Iris pigment epithelial cell (primary cell): ENCODE results near the gene GLRA1.
"Not testable (repeated sequence)": the region's sequence is repeated elsewhere in the genome, so short reads cannot be mapped to it uniquely, and the experiment has no call there.

ENCODE experiments used
- DNase-seq: peaks from one replicate; pipeline ENCODE4 v3.0.0-alpha.2; 2011; ENCODE audit warnings: low read depth

GLRA1 gene

GRCh38 chr5:151881621-151882225 is 42.9 kb downstream of the GLRA1 start:
- no peak for DNase-seq

- DNase-seq, result no peak
These were observed 44.3 kb downstream of the GLRA1 start for GRCh38 chr5:151880324-151880723.

- DNase-seq, result no peak
These were observed 51.0 kb downstream of the GLRA1 start for GRCh38 chr5:151873701-151874100.

- DNase-seq, result no peak
These were observed 52.0 kb downstream of the GLRA1 start for GRCh38 chr5:151872701-151873100.

GRCh38 chr5:151870820-151871219 is 53.8 kb downstream of the GLRA1 start:
- DNase-seq, result peak; percentile 87

GRCh38 chr5:151870271-151870670 is 54.4 kb downstream of the GLRA1 start:
- no peak for DNase-seq

GRCh38 chr5:151869843-151870242 is 54.8 kb downstream of the GLRA1 start:
- no peak for DNase-seq

- no peak for DNase-seq
These were observed 56.2 kb downstream of the GLRA1 start for GRCh38 chr5:151868451-151868850.

GRCh38 chr5:151864061-151864748 is 60.4 kb downstream of the GLRA1 start:
- no peak for DNase-seq

GRCh38 chr5:151863566-151863965 is 61.1 kb downstream of the GLRA1 start:
- no peak for DNase-seq

GRCh38 chr5:151862811-151863472 is 61.7 kb downstream of the GLRA1 start:
- DNase-seq, result no peak

- DNase-seq, result not testable (repeated sequence)
These were observed 63.8 kb downstream of the GLRA1 start for GRCh38 chr5:151860867-151861266.

GRCh38 chr5:151856861-151857260 is 67.8 kb downstream of the GLRA1 start:
- no peak for DNase-seq

- DNase-seq, result no peak
These were observed 69.0 kb downstream of the GLRA1 start for GRCh38 chr5:151855701-151856100.

GRCh38 chr5:151847871-151848270 is 76.8 kb downstream of the GLRA1 start:
- DNase-seq, result no peak

- no peak for DNase-seq
These were observed 77.9 kb downstream of the GLRA1 start for GRCh38 chr5:151846765-151847164.

- not testable (repeated sequence) for DNase-seq
These were observed 91.8 kb downstream of the GLRA1 start for GRCh38 chr5:151832843-151833242.

- no peak for DNase-seq
These were observed 95.3 kb downstream of the GLRA1 start for GRCh38 chr5:151829370-151829769.

- DNase-seq, result peak; percentile 62
These were observed 99.2 kb downstream of the GLRA1 start for GRCh38 chr5:151825445-151825844.

- DNase-seq, result no peak
These were observed 102.5 kb downstream of the GLRA1 start for GRCh38 chr5:151822141-151822540.

GRCh38 chr5:151820903-151821302 is 103.7 kb downstream of the GLRA1 start:
- DNase-seq, result no peak

- DNase-seq, result no peak
These were observed 104.4 kb downstream of the GLRA1 start for GRCh38 chr5:151820271-151820670.

GRCh38 chr5:151819830-151820229 is 104.8 kb downstream of the GLRA1 start:
- DNase-seq, result no peak
